Measurements from ENCODE around the gene RAET1G.

DNA sequence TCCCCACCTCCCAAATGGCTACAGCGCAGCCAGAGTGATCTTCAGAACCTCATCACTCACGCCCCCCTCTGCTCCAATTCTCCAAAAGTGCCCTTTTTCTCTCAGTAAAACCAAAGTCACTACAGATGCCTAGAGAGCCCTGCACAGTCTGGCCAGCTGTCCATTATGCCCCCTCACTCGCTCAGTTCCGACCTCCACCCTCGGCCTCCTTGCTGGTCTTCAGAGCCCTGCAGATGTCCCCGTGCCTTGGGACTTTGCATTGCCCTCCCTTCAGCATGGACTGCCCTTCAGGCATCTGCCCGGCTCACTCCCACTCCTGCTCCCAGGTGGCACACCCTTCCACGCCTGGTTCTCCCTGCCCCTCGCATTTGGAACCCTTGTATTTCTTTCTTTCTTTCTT, 24.0 kb downstream of the RAET1G start:
- TF ChIP-seq CTCF (IDR thresholded peaks at IDR 0.05; ENCODE audit: extremely low read depth in 1 of 2, insufficient read depth in 1 of 2, low read depth in 1 of 2, low read length in 2 of 2) (no peak), POLR2AphosphoS5 (IDR thresholded peaks at IDR 0.05; ENCODE audit: insufficient read depth, low read depth, low read length) (no peak), POLR2A (IDR thresholded peaks at IDR 0.05; ENCODE audit: low read depth, low read length) (no peak), MAX (IDR thresholded peaks at IDR 0.05; ENCODE audit: insufficient read depth, insufficient read length) (no peak), EZH2 (IDR thresholded peaks at IDR 0.05; ENCODE audit: borderline replicate concordance, low read depth, low read length, severe bottlenecking) (no peak), MYC (IDR thresholded peaks at IDR 0.05; ENCODE audit: low read depth, low read length) (no peak)

Data from endothelial cell of umbilical vein (primary cell).